HEK293 (cell line): ENCODE results near the gene N4BP3.

Experiments used
- CTCF ChIP-seq: fragments of 450-650 bp; formaldehyde crosslinking; IDR thresholded peaks from 2 replicates; pipeline ENCODE4 v1.5.1; 2016; ENCODE audit warnings: missing biosample characterization, missing genetic modification characterization
- ELK4 ChIP-seq: IDR thresholded peaks from 2 replicates; pipeline ENCODE4 v1.6.1; 2011; ENCODE audit warnings: mild to moderate bottlenecking, low read depth, low read length, borderline replicate concordance
- HOXA7 ChIP-seq: sonication (generic); formaldehyde crosslinking; IDR thresholded peaks from 2 replicates; pipeline ENCODE4 v1.8.1; 2022; ENCODE audit warnings: missing genetic modification reagents, borderline replicate concordance
- KLF1 ChIP-seq: fragments of 450-650 bp; formaldehyde crosslinking; IDR thresholded peaks from 2 replicates; pipeline ENCODE4 v1.5.1; 2016; ENCODE audit warnings: missing biosample characterization, missing genetic modification characterization
- PRDM10 ChIP-seq: fragments of 450-650 bp; formaldehyde crosslinking; IDR thresholded peaks from 2 replicates; pipeline ENCODE4 v1.5.1; 2016; ENCODE audit warnings: missing biosample characterization, missing genetic modification characterization
- YY1 ChIP-seq: fragments of 450-650 bp; formaldehyde crosslinking; IDR thresholded peaks from 2 replicates; pipeline ENCODE4 v1.5.1; 2018; ENCODE audit warnings: missing biosample characterization, missing genetic modification characterization
- ZBTB7A ChIP-seq: fragments of 450-650 bp; formaldehyde crosslinking; IDR thresholded peaks from 2 replicates; pipeline ENCODE4 v1.5.1; 2016; ENCODE audit warnings: low read depth, missing biosample characterization, missing genetic modification characterization
- ZNF155 ChIP-seq: fragments of 450-650 bp; formaldehyde crosslinking; IDR thresholded peaks from 2 replicates; pipeline ENCODE4 v1.5.1; 2016; ENCODE audit warnings: missing biosample characterization, missing genetic modification characterization
- ZNF302 ChIP-seq: fragments of 450-650 bp; formaldehyde crosslinking; IDR thresholded peaks from 2 replicates; pipeline ENCODE4 v1.5.1; 2016; ENCODE audit warnings: missing biosample characterization, missing genetic modification characterization, low read depth
- ZNF514 ChIP-seq: fragments of 450-650 bp; formaldehyde crosslinking; IDR thresholded peaks from 2 replicates; pipeline ENCODE4 v1.5.1; 2016; ENCODE audit warnings: missing biosample characterization, missing genetic modification characterization
- ZNF600 ChIP-seq: fragments of 450-650 bp; formaldehyde crosslinking; IDR thresholded peaks from 2 replicates; pipeline ENCODE4 v1.5.1; 2016; ENCODE audit warnings: missing biosample characterization, missing genetic modification characterization

GRCh38 chr5:178121391-178122276 is 8.3 kb downstream of the N4BP3 start:
- no peak for TF ChIP-seq CTCF (tag by site-specific recombination)
- TF ChIP-seq YY1 (tag by site-specific recombination) = no peak
- TF ChIP-seq HOXA7 = no peak
- no peak for TF ChIP-seq ZNF600 (tag by site-specific recombination)
- no peak for TF ChIP-seq ELK4
- TF ChIP-seq ZNF155 (tag by site-specific recombination) = no peak
- TF ChIP-seq ZNF514 (tag by site-specific recombination) = no peak
- TF ChIP-seq KLF1 (tag by site-specific recombination) = no peak
- no peak for TF ChIP-seq PRDM10 (tag by site-specific recombination)
- no peak for TF ChIP-seq ZBTB7A (tag by site-specific recombination)
- TF ChIP-seq ZNF302 (tag by site-specific recombination) = no peak
